ENCODE results near the gene STEAP2. TPM values are rescaled to one million over a fixed set of nuclear protein-coding genes. Genes with fewer than 3 reads are reported as not detected.

The STEAP2 gene
- polyA plus RNA-seq, 1 experiment: 6.4 TPM

DNA sequence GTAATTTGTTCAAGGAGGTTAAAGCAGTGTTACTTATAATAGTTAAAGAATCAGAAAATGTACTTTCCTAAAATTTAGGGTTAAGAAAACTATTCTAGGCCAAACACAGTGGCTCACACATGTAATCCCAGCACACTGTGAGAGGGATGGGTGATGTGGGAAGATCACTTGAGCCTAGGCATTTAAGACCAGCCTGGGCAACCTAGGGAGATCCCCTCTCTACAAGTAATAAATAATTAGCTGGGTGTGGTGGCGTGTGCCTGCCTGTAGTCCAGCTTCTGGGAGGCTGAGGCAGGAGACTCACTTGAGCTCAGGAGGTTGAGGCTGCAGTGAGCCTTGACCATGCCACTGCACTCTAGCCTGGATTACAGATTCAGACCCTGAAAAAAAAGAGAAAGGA, 3.6 kb upstream of the STEAP2 start:
- no peak overlapping the region for H3K27ac ChIP-seq (ENCODE audit: low read depth, low read length)
- H3K27me3 ChIP-seq (ENCODE audit: control insufficient read depth, insufficient read depth, low read length): no peaks in the 10 kb centered on the region
- TF ChIP-seq, protein P1, sequence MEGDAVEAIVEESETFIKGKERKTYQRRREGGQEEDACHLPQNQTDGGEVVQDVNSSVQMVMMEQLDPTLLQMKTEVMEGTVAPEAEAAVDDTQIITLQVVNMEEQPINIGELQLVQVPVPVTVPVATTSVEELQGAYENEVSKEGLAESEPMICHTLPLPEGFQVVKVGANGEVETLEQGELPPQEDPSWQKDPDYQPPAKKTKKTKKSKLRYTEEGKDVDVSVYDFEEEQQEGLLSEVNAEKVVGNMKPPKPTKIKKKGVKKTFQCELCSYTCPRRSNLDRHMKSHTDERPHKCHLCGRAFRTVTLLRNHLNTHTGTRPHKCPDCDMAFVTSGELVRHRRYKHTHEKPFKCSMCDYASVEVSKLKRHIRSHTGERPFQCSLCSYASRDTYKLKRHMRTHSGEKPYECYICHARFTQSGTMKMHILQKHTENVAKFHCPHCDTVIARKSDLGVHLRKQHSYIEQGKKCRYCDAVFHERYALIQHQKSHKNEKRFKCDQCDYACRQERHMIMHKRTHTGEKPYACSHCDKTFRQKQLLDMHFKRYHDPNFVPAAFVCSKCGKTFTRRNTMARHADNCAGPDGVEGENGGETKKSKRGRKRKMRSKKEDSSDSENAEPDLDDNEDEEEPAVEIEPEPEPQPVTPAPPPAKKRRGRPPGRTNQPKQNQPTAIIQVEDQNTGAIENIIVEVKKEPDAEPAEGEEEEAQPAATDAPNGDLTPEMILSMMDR (IDR thresholded peaks at IDR 0.05; ENCODE audit: low read depth, low read length): no peak
- no peaks in the 10 kb centered on the region for H3K9me3 ChIP-seq (ENCODE audit: control insufficient read depth, insufficient read depth, low read length)
- ChIA-PET POLR2A (no interaction called here), CTCF (interaction anchor here (0.9 to 1.5 kb wide), 2 partner anchors 12 to 55 kb away, joined by 3 read pairs; no protein-coding TSS in a partner anchor)
- no peak overlapping the region for H3K4me3 ChIP-seq (ENCODE audit: low read depth, low read length)
- no peak for DNase-seq (ENCODE audit: low read depth, low spot score)

DNA sequence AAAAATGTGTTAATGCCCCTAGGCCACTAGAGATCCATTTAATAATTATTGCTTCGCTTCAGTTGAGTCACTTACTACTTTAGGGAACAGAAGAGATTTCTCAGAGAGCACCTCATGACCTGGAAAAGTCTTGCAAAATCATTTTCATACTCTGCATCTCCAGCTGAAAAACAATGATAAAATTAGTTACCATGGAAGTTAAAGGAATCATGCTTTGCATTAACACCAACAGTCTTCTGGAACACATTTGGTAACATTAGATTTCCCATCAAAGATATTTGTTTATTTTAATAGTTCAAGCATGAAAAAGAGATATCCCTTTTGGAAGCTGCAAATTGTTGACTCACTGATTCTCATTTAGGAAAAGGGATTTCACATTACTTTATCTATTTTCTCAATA, 1.8 kb upstream of the STEAP2 start:
- TF ChIP-seq, protein P1 (IDR thresholded peaks at IDR 0.05; ENCODE audit: low read depth, low read length): no peak
- ChIA-PET CTCF (interaction anchor here (0.7 kb wide), 1 partner anchor 218 kb away, joined by 3 read pairs; no protein-coding TSS in a partner anchor), POLR2A (no interaction called here)
- DNase-seq (ENCODE audit: low read depth, low spot score): no peak
- Histone ChIP-seq H3K4me3 (ENCODE audit: low read depth, low read length) (no peak overlapping the region), H3K27ac (ENCODE audit: low read depth, low read length) (no peak overlapping the region), H3K27me3 (ENCODE audit: control insufficient read depth, insufficient read depth, low read length) (no peaks in the 10 kb centered on the region), H3K9me3 (ENCODE audit: control insufficient read depth, insufficient read depth, low read length) (no peaks in the 10 kb centered on the region)

DNA sequence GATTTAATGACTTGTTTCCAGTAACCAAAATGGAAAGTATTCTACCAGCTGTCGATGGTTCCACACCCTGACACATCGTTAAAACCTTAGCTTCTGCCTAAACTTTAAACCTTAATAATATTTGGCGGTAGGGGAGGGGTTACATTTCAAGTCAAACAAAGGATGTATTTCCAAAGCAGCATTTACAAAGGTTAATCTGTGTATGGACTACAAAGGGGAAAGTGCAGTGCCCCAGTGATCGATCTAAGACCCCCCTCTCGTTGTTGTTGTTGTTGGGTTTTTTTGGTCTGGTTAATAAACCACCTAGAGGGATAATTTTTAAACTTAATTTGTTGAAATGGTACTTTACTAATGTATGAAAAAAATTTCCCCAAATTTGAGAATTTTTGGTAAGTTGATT, 1.1 kb upstream of the STEAP2 start:
- H3K4me3 ChIP-seq (ENCODE audit: low read depth, low read length): no peak overlapping the region
- no peaks in the 10 kb centered on the region for H3K9me3 ChIP-seq (ENCODE audit: control insufficient read depth, insufficient read depth, low read length)
- TF ChIP-seq, protein P1 (IDR thresholded peaks at IDR 0.05; ENCODE audit: low read depth, low read length): no peak
- DNase-seq (ENCODE audit: low read depth, low spot score): no peak
- ChIA-PET CTCF (interaction anchor here (0.7 to 2.5 kb wide), 11 partner anchors 13 to 217 kb away, joined by 3 to 21 read pairs (median 6); partner anchors contain the start of genes GTPBP10 and STEAP1), POLR2A (interaction anchor here (1.4 kb wide), 1 partner anchor 57 kb away, joined by 5 read pairs; the partner anchor contains the start of gene STEAP1)
- no peak overlapping the region for H3K27ac ChIP-seq (ENCODE audit: low read depth, low read length)
- no peaks in the 10 kb centered on the region for H3K27me3 ChIP-seq (ENCODE audit: control insufficient read depth, insufficient read depth, low read length)

- TF ChIP-seq, protein P1 (IDR thresholded peaks at IDR 0.05; ENCODE audit: low read depth, low read length): no peak
- ChIA-PET CTCF (interaction anchor here (0.6 to 2.5 kb wide), 39 partner anchors 12 to 295 kb away, joined by 3 to 21 read pairs (median 5); partner anchors contain the start of genes CFAP69, CLDN12, GTPBP10 and STEAP1), POLR2A (interaction anchor here (1.2 to 1.4 kb wide), 3 partner anchors 12 to 57 kb away, joined by 3 to 9 read pairs (median 5); partner anchors contain the start of gene STEAP1)
- H3K27ac ChIP-seq (ENCODE audit: low read depth, low read length): peak overlapping the region; percentile 59
- DNase-seq (ENCODE audit: low read depth, low spot score): no peak
- H3K4me3 ChIP-seq (ENCODE audit: low read depth, low read length): peak overlapping the region; percentile 67
- H3K9me3 ChIP-seq (ENCODE audit: control insufficient read depth, insufficient read depth, low read length): no peaks in the 10 kb centered on the region
- H3K27me3 ChIP-seq (ENCODE audit: control insufficient read depth, insufficient read depth, low read length): no peaks in the 10 kb centered on the region
These were observed 559 bp upstream of the STEAP2 start for GRCh38 chr7:90210981-90211380.

DNA sequence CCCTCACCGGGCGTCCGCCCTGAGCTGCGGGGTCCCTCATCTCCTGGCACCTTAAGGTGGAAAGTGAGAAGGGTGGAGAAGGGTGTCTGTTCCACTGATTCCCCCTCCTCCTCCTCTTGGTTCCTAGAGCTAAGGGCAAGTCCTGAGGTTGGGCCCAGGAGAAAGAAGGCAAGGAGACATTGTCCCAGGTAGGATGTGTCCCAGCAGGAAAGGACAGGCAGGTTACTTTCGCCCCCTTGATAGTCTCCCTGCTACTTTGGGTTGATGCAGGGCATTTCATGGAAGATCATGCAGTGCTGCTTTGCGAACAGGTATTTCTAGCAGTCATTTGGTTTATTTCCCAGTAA, 582 bp downstream of the STEAP2 start:
- Histone ChIP-seq H3K9me3 (ENCODE audit: control insufficient read depth, insufficient read depth, low read length) (no peaks in the 10 kb centered on the region), H3K27me3 (ENCODE audit: control insufficient read depth, insufficient read depth, low read length) (no peaks in the 10 kb centered on the region), H3K27ac (ENCODE audit: low read depth, low read length) (no peak overlapping the region), H3K4me3 (ENCODE audit: low read depth, low read length) (peak overlapping the region; percentile 67)
- TF ChIP-seq, protein P1 (IDR thresholded peaks at IDR 0.05; ENCODE audit: low read depth, low read length): no peak
- ChIA-PET POLR2A (interaction anchor here (0.6 to 1.4 kb wide), 5 partner anchors 11 to 462 kb away, joined by 3 to 9 read pairs (median 7); partner anchors contain the start of gene STEAP1), CTCF (interaction anchor here (0.8 to 2.5 kb wide), 28 partner anchors 12 to 1610 kb away, joined by 3 to 21 read pairs (median 5); partner anchors contain the start of genes CFAP69, CLDN12, GTPBP10 and STEAP1)
- no peak for DNase-seq (ENCODE audit: low read depth, low spot score)

Data from AG04450 (cell line).